Colonic mucosa (tissue), 4 donors: ENCODE data around the gene CFAP54. TPM values are rescaled to one million over a fixed set of nuclear protein-coding genes. Genes with fewer than 3 reads are reported as not detected.

Source experiments
- DNase-seq: peaks from one replicate; pipeline ENCODE4 v3.0.0-alpha.2; 2020
- H3K27ac ChIP-seq: fragments of 200-600 bp; one replicate; pipeline ENCODE4 v1.8.0; 2021
- H3K27me3 ChIP-seq: fragments of 200-600 bp; one replicate; pipeline ENCODE4 v1.8.0; 2021
- H3K36me3 ChIP-seq: fragments of 200-600 bp; one replicate; pipeline ENCODE4 v1.8.0; 2021
- H3K4me1 ChIP-seq: fragments of 200-600 bp; one replicate; pipeline ENCODE4 v1.8.0; 2021; ENCODE audit warnings: mild to moderate bottlenecking
- H3K4me3 ChIP-seq: fragments of 200-600 bp; one replicate; pipeline ENCODE4 v1.8.0; 2021
- H3K9ac ChIP-seq, 2 donors: one replicate each; pipeline ENCODE4 v1.7.0; 2013; ENCODE audit warnings: control low read depth in 2 of 2, low read depth in 2 of 2, low read length in 2 of 2
- H3K9me3 ChIP-seq: fragments of 200-600 bp; one replicate; pipeline ENCODE4 v1.8.0; 2021
- intact Hi-C: fragments of 100-400 bp; cut with DNase I; formaldehyde crosslinking; loops from one replicate; pipeline ENCODE4 v1.14.1; 2022
- total RNA-seq, 2 donors: library from RNA; stranded (reverse); fragmentation: NEBNext Ultra II Directional in 1 of 2; extraction: Animal tissue kit (Norgen Biotek cat#: 25700) in 1 of 2; gene quantifications; one replicate each; pipeline ENCODE4 v1.2.1, GENCODE V29; 2021
- TF ChIP-seq, protein P1 (sequence below): fragments of 200-600 bp; IDR thresholded peaks from one replicate; pipeline ENCODE4 v1.8.0; 2022; ENCODE audit warnings: antibody characterized with exemption, mild to moderate bottlenecking
- donor health status: healthy.
- donor health status: DM: no; HTN: no; CAD: no.
- donor health status: DM: no; HTN: no; CAD: no.

CFAP54 gene
- total RNA-seq, 2 donors from 2014 or later, result 0.32 TPM

DNA sequence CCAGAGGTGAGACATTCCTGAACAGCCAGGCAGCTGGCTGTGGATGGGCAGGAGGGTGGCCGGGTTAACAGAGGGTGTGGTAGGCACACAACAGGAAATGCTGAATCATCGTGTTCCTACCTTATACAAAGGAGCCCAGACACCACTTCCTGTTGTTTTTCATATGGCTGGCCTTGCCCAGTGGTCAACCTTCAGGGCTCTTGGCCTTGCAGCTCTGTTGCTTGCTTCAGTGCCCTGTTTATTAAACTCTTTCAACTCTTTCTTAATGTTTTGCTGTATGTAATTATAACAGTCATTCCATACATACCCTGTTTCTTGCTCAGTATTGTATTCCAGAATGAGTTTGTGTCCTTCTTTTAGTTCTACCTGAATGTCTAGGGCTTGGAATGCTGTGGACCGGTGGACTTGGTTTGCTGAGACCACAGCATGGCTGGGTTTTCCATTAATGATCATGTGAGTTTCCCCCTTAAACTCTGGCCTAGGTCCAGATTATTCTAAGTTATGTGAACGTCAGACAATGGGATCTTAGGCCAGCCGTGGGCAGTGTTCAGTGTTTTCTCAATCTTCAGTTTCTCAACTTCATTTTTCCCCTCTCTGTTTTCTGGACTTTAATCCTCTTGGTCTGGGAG, 11.9 kb downstream of the CFAP54 start:
- peaks cover 5% of the 10 kb centered on the region for H3K4me1 ChIP-seq
- H3K4me3 ChIP-seq, result no peak overlapping the region
- no peaks in the 10 kb centered on the region for H3K9me3 ChIP-seq
- H3K27ac ChIP-seq, result peak overlapping the region; percentile 55
- intact Hi-C loops, result no loop called here
- no peaks in the 10 kb centered on the region for H3K36me3 ChIP-seq
- H3K9ac ChIP-seq, result no peak overlapping the region
- DNase-seq, result peak; percentile 51
- H3K27me3 ChIP-seq, result no peaks in the 10 kb centered on the region
- TF ChIP-seq, protein P1, sequence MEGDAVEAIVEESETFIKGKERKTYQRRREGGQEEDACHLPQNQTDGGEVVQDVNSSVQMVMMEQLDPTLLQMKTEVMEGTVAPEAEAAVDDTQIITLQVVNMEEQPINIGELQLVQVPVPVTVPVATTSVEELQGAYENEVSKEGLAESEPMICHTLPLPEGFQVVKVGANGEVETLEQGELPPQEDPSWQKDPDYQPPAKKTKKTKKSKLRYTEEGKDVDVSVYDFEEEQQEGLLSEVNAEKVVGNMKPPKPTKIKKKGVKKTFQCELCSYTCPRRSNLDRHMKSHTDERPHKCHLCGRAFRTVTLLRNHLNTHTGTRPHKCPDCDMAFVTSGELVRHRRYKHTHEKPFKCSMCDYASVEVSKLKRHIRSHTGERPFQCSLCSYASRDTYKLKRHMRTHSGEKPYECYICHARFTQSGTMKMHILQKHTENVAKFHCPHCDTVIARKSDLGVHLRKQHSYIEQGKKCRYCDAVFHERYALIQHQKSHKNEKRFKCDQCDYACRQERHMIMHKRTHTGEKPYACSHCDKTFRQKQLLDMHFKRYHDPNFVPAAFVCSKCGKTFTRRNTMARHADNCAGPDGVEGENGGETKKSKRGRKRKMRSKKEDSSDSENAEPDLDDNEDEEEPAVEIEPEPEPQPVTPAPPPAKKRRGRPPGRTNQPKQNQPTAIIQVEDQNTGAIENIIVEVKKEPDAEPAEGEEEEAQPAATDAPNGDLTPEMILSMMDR, result no peak

DNA sequence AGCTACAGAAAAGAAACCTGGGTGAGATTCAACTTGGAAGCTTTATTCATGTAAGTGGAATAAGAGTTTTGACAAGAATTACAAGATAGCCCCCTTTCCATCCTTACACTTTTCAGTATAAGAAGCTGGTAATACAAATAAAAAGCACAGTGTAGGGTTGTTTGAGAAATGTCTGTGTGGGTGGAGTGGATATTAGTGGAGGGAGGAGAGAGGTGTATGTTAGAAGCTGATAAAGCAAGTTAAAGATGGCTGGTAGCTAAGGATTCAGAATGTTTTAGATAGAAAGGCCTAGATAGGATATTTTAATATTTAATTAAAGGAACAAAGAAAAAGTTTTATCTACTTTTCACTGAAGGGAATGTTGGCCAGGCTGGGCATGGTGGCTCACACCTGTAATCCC, 12.5 kb downstream of the CFAP54 start:
- Histone ChIP-seq H3K4me3 (no peak overlapping the region), H3K9me3 (no peaks in the 10 kb centered on the region), H3K27ac (peak overlapping the region; percentile 55), H3K27me3 (no peaks in the 10 kb centered on the region), H3K4me1 (peaks cover 5% of the 10 kb centered on the region), H3K9ac (no peak overlapping the region), H3K36me3 (no peaks in the 10 kb centered on the region)
- DNase-seq, result no peak
- TF ChIP-seq, protein P1, result no peak
- intact Hi-C loops, result no loop called here

DNA sequence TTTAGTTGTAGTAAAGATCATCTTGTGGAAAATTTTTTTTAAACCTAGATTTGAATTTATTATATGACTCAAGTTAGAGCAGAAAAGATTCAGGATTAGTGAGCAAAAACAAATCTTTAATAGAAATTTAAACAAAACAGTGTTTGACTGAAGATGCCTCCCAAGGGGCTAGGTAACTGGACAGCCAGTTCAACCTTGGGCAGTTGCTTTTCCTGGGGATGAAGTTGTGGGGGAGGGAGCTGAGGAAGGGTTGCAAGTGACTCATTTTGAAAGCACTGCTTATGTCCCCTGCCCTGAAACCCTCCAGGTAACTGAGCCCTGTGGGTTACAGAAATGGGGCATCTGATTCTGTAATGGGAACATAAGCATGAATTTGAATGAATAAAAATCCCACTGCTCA, 13.1 kb downstream of the CFAP54 start:
- no peak overlapping the region for H3K4me3 ChIP-seq
- H3K9ac ChIP-seq, result no peak overlapping the region
- no peaks in the 10 kb centered on the region for H3K27me3 ChIP-seq
- no peak for DNase-seq
- peaks cover 5% of the 10 kb centered on the region for H3K4me1 ChIP-seq
- intact Hi-C loops, result no loop called here
- TF ChIP-seq, protein P1, result no peak
- no peaks in the 10 kb centered on the region for H3K9me3 ChIP-seq
- no peaks in the 10 kb centered on the region for H3K36me3 ChIP-seq
- H3K27ac ChIP-seq, result no peak overlapping the region

DNA sequence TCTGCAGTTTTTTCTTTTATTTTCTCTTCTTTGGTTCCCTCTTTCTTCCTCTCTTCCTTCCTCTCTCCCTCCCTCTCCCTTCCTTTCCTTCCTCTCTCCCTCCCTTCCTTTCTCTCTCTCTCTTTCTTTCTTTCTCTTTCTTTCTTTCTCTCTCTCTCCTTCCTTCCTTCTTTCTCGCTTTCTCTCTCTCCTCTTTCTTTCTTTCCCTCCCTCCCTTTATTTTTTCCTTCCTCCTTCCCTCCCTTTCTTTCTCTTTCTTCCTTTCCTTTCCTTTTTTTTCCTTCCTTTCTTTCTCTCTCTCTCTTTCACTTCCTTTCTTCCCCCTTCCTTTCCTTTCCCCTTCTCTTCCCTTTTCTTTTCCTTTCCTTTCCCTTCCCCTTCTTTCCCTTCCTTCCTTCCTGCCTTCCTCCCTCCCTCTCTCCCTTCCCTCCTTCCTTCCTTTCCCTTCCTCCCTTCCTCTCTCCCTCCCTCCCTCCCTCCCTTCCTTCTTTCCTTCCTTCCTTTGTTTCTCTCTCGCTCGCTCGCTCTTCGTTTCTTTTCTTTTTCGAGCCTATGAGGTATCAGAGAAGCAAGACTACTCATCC, 13.7 kb downstream of the CFAP54 start:
- H3K4me3 ChIP-seq, result no peak overlapping the region
- no peak for DNase-seq
- H3K27me3 ChIP-seq, result no peaks in the 10 kb centered on the region
- no peaks in the 10 kb centered on the region for H3K9me3 ChIP-seq
- H3K27ac ChIP-seq, result no peak overlapping the region
- TF ChIP-seq, protein P1, result no peak
- H3K4me1 ChIP-seq, result peaks cover 5% of the 10 kb centered on the region
- no peaks in the 10 kb centered on the region for H3K36me3 ChIP-seq
- intact Hi-C loops, result no loop called here
- no peak overlapping the region for H3K9ac ChIP-seq

DNA sequence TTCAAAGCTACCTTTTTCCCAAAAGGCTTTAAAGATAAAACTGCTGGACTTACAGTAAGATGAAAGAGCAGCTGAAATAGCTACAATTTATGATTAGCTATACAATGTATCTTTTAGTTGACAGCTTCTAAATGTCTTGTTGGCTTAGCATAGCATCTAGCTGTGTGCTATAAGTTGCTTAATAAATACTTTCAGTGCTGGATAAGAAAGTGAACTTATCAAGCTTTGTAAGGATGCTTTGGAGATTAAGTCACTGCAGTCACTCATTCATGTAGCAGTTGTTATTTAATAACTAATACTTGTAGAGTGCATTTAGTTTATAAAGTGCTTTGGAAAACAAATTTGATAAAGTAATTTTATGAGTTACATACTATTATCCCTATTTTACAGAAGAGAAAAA, 14.6 kb downstream of the CFAP54 start:
- intact Hi-C loops, result no loop called here
- H3K9me3 ChIP-seq, result no peaks in the 10 kb centered on the region
- no peak overlapping the region for H3K4me3 ChIP-seq
- TF ChIP-seq, protein P1, result no peak
- no peaks in the 10 kb centered on the region for H3K36me3 ChIP-seq
- no peaks in the 10 kb centered on the region for H3K27me3 ChIP-seq
- no peak overlapping the region for H3K9ac ChIP-seq
- no peak for DNase-seq
- H3K27ac ChIP-seq, result no peak overlapping the region
- H3K4me1 ChIP-seq, result peaks cover 5% of the 10 kb centered on the region
